SU-DHL-6 (cell line): ENCODE measurements around the gene FANCM.

Experiments
- H2AFZ ChIP-seq: fragments of 200-600 bp; sonication (generic); 2 replicates; pipeline ENCODE4 v1.6.1; 2014; ENCODE audit warnings: low read depth, mild to moderate bottlenecking, moderate library complexity, mixed read lengths, antibody characterized with exemption, low read length; ENCODE audit not compliant: severe bottlenecking
- H3F3A ChIP-seq: fragments of 200-600 bp; shearing (Covaris generic); 2 replicates; pipeline ENCODE4 v1.6.0; 2016; ENCODE audit warnings: antibody characterized with exemption, mild to moderate bottlenecking; ENCODE audit not compliant: insufficient read depth
- H3K27ac ChIP-seq: fragments of 200-600 bp; sonication (generic); 2 replicates; pipeline ENCODE4 v1.5.1; 2016; ENCODE audit warnings: low read depth, mild to moderate bottlenecking, low read length, moderate library complexity, mixed read lengths
- H3K27me3 ChIP-seq: fragments of 200-600 bp; sonication (generic), shearing (Covaris generic); 2 replicates; pipeline ENCODE4 v1.6.0; 2014; ENCODE audit warnings: mild to moderate bottlenecking, low read length
- H3K36me3 ChIP-seq: fragments of 200-600 bp; sonication (generic); 2 replicates; pipeline ENCODE4 v1.6.1; 2014; ENCODE audit warnings: mild to moderate bottlenecking, low read length, mixed read lengths
- H3K4me2 ChIP-seq: fragments of 300-600, 200-600 bp; shearing (Covaris generic), sonication (generic); 2 replicates; pipeline ENCODE4 v1.6.0; 2014; ENCODE audit warnings: low read length, low read depth, mild to moderate bottlenecking; ENCODE audit not compliant: poor library complexity, severe bottlenecking
- H3K4me3 ChIP-seq: fragments of 200-600 bp; sonication (generic); 2 replicates; pipeline ENCODE4 v1.5.1; 2014; ENCODE audit warnings: antibody characterized with exemption, low read length, mild to moderate bottlenecking, mixed read lengths; ENCODE audit not compliant: insufficient read depth, poor library complexity, severe bottlenecking
- H3K79me2 ChIP-seq: fragments of 200-600 bp; sonication (generic); 2 replicates; pipeline ENCODE4 v1.6.1; 2014; ENCODE audit warnings: mild to moderate bottlenecking, low read length, moderate library complexity; ENCODE audit not compliant: insufficient read depth
- H3K9ac ChIP-seq: fragments of 200-600 bp; sonication (generic); 2 replicates; pipeline ENCODE4 v1.7.0; 2014; ENCODE audit warnings: mild to moderate bottlenecking, low read length
- H3K9me2 ChIP-seq: fragments of 200-600 bp; sonication (generic); replicated peaks from 2 replicates; pipeline ENCODE4 v1.6.1; 2014; ENCODE audit warnings: low read length; ENCODE audit not compliant: insufficient read depth
- H3K9me3 ChIP-seq: fragments of 200-600 bp; sonication (generic); 2 replicates; pipeline ENCODE4 v1.6.1; 2014; ENCODE audit warnings: low read length, mixed read lengths; ENCODE audit not compliant: insufficient read depth
- H4K20me1 ChIP-seq: fragments of 200-600 bp; sonication (generic); 2 replicates; pipeline ENCODE4 v1.6.1; 2014; ENCODE audit warnings: low read depth, mild to moderate bottlenecking, antibody characterized with exemption, low read length, moderate library complexity, mixed read lengths
- EZH2phosphoT487 ChIP-seq: fragments of 200-600 bp; sonication (generic), shearing (Covaris generic); conservative IDR thresholded peaks from 2 replicates; pipeline ENCODE4 v1.6.1; 2018; ENCODE audit warnings: mild to moderate bottlenecking, antibody characterized with exemption, low read length, moderate library complexity, mixed read lengths
- TF ChIP-seq, protein P1 (sequence below): fragments of 200-600 bp; sonication (generic); IDR thresholded peaks from one replicate; pipeline ENCODE4 v1.5.1; 2017; ENCODE audit warnings: antibody characterized with exemption, mild to moderate bottlenecking, low read length, moderate library complexity; ENCODE audit not compliant: insufficient read depth, poor library complexity, severe bottlenecking

Gene FANCM

DNA sequence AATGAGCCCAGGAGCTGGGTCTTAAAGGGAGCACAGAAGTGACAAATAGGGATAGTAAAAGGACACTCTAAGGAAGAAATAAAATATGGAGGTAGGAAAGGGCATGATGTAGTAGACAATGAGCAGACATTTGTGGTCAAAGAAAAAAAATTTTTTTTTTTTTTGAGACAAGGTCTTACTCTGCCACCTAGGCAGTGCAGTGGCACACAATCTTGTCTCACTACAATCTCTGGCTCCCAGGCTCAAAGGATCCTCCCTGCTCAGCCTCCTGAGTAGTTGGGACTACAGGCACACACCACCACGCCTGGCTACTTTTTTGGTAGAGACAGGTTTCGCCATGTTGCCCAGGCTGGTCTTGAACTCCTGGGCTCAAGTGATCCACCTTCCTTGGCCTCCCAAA lies 10.0 kb upstream of the FANCM start:
- Histone ChIP-seq H3K79me2 (no peaks in the 10 kb centered on the region), H3K9me3 (no peaks in the 10 kb centered on the region), H3K9ac (no peak overlapping the region), H3F3A (peaks cover 13% of the 10 kb centered on the region; the same call in 1 of the 2 replicates), H2AFZ (no peak overlapping the region), H4K20me1 (no peaks in the 10 kb centered on the region), H3K27me3 (no peaks in the 10 kb centered on the region), H3K27ac (no peak overlapping the region), H3K36me3 (peaks cover 24% of the 10 kb centered on the region; the same call in 1 of the 2 replicates), H3K4me3 (no peak overlapping the region), H3K9me2 (no peaks in the 10 kb centered on the region), H3K4me2 (no peak overlapping the region)
- TF ChIP-seq EZH2phosphoT487 = no peak
- TF ChIP-seq, protein P1, sequence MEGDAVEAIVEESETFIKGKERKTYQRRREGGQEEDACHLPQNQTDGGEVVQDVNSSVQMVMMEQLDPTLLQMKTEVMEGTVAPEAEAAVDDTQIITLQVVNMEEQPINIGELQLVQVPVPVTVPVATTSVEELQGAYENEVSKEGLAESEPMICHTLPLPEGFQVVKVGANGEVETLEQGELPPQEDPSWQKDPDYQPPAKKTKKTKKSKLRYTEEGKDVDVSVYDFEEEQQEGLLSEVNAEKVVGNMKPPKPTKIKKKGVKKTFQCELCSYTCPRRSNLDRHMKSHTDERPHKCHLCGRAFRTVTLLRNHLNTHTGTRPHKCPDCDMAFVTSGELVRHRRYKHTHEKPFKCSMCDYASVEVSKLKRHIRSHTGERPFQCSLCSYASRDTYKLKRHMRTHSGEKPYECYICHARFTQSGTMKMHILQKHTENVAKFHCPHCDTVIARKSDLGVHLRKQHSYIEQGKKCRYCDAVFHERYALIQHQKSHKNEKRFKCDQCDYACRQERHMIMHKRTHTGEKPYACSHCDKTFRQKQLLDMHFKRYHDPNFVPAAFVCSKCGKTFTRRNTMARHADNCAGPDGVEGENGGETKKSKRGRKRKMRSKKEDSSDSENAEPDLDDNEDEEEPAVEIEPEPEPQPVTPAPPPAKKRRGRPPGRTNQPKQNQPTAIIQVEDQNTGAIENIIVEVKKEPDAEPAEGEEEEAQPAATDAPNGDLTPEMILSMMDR = no peak

DNA sequence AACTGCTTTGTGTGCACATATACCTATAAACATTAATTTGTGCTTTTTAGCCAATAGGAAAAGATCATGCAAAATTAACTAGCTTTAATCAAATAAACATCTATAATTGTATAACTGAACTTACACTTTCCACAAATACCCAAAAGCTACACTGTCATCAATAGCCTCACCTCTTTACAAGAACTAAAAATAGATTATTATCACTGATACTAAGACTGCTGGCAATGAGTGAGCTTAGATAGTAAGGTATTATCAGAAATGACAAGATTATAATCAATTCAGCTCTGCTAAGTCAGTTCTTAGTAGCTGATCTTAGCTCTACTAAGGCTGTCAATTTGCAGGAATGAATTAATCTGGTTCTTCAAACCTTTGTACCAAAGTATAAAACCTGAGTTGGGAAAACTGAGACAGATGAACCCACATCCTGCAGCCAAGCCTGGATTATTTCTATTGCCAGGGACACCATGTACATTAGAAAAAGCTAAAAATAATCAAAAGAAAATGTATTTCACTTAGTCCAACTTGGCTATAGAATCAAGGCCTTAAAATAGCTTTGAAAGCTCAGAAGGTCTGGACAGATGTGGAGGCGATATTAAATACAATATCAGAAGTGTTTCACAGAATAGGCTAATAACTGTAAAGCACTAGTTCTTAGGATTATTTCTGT lies 6.6 kb upstream of the FANCM start:
- peaks cover 14% of the 10 kb centered on the region; the same call in 1 of the 2 replicates for H3K36me3 ChIP-seq

DNA sequence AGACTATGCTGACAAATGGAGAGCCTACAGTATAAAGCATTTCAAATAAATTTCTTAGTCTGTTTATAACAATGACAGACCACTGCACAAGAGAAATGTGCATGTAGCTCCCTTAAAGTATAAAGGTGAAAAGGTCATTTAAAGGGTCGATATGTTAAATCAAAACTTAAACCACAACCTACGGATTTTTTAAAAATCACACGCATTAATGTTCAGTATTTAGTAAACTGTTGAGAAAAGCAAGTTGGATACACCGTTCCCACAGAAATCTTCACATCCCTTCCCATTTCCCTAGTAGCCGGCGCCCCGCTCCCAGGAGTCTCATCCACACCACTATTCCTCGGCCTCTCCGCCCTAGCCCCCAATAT lies 2.1 kb upstream of the FANCM start:
- H3K9me2 ChIP-seq = no peaks in the 10 kb centered on the region
- H3K9ac ChIP-seq = peak overlapping the region; percentile 71
- peaks cover 19% of the 10 kb centered on the region for H3F3A ChIP-seq
- 0 out of 2 replicates have a peak, but pooled peaks cover 4% of the 10 kb centered on the region for H4K20me1 ChIP-seq
- TF ChIP-seq, protein P1 = no peak
- TF ChIP-seq EZH2phosphoT487 = no peak
- peak overlapping the region; percentile 72 for H3K4me2 ChIP-seq
- H2AFZ ChIP-seq = peak overlapping the region; percentile 70
- no peaks in the 10 kb centered on the region for H3K27me3 ChIP-seq
- H3K36me3 ChIP-seq = peaks cover 10% of the 10 kb centered on the region; the same call in 1 of the 2 replicates
- peak overlapping the region; percentile 56 for H3K27ac ChIP-seq
- H3K9me3 ChIP-seq = no peaks in the 10 kb centered on the region
- H3K79me2 ChIP-seq = peaks cover 53% of the 10 kb centered on the region
- H3K4me3 ChIP-seq = peak overlapping the region; percentile 77

More for the DNA sequence above, 6.6 kb upstream of the FANCM start:
- peaks cover 23% of the 10 kb centered on the region for H3K79me2 ChIP-seq
- H2AFZ ChIP-seq = no peak overlapping the region
- no peak overlapping the region for H3K4me3 ChIP-seq
- H3K27ac ChIP-seq = no peak overlapping the region
- no peaks in the 10 kb centered on the region for H4K20me1 ChIP-seq
- no peaks in the 10 kb centered on the region for H3K27me3 ChIP-seq
- H3K9me2 ChIP-seq = no peaks in the 10 kb centered on the region
- no peak overlapping the region for H3K4me2 ChIP-seq
- no peak overlapping the region for H3K9ac ChIP-seq
- no peaks in the 10 kb centered on the region for H3K9me3 ChIP-seq
- peaks cover 13% of the 10 kb centered on the region; the same call in 1 of the 2 replicates for H3F3A ChIP-seq
- no peak for TF ChIP-seq EZH2phosphoT487
- TF ChIP-seq, protein P1 = no peak
